NT2/D1 (cell line): ENCODE measurements around the gene ZNF280A.
"Not testable (repeated sequence)": the region's sequence is repeated elsewhere in the genome, so short reads cannot be mapped to it uniquely, and the experiment has no call there.

ENCODE experiments used
- DNase-seq: peaks from one replicate; pipeline ENCODE4 v3.0.0-alpha.2; 2011; ENCODE audit warnings: low read depth, low spot score
- H3K27me3 ChIP-seq: 2 replicates; pipeline ENCODE4 v1.6.0; 2011; ENCODE audit warnings: mild to moderate bottlenecking; ENCODE audit not compliant: insufficient read length, insufficient read depth
- H3K36me3 ChIP-seq: 2 replicates; pipeline ENCODE4 v1.6.1; 2011; ENCODE audit warnings: mild to moderate bottlenecking, low read length, mixed read lengths; ENCODE audit not compliant: insufficient read depth, insufficient read length
- H3K4me1 ChIP-seq: 2 replicates; pipeline ENCODE4 v1.5.1; 2011; ENCODE audit not compliant: insufficient read depth, insufficient read length
- H3K4me3 ChIP-seq: 2 replicates; pipeline ENCODE4 v1.5.1; 2011; ENCODE audit warnings: low read depth; ENCODE audit not compliant: insufficient read length
- H3K9ac ChIP-seq: 2 replicates; pipeline ENCODE4 v1.6.0; 2011; ENCODE audit warnings: low read depth; ENCODE audit not compliant: insufficient read length
- H3K9me3 ChIP-seq: 2 replicates; pipeline ENCODE4 v1.5.1; 2011; ENCODE audit warnings: mild to moderate bottlenecking, low read length; ENCODE audit not compliant: insufficient read depth
- SUZ12 ChIP-seq: IDR thresholded peaks from 2 replicates; pipeline ENCODE4 v1.6.1; 2011; ENCODE audit not compliant: insufficient read length, insufficient read depth; ENCODE audit errors: extremely low read depth
- YY1 ChIP-seq: IDR thresholded peaks from 2 replicates; pipeline ENCODE4 v1.6.1; 2011; ENCODE audit not compliant: insufficient read length, insufficient read depth
- ZNF274 ChIP-seq: IDR thresholded peaks from 2 replicates; pipeline ENCODE4 v1.6.1; 2011; ENCODE audit warnings: mild to moderate bottlenecking, low read depth, low read length

ZNF280A gene

GRCh38 chr22:22474733-22475132 is 45.3 kb downstream of the ZNF280A start:
- H3K4me1 ChIP-seq: no peaks in the 10 kb centered on the region
- no peak overlapping the region for H3K9ac ChIP-seq
- no peak for TF ChIP-seq SUZ12
- TF ChIP-seq YY1: no peak
- no peak for TF ChIP-seq ZNF274
- no peak overlapping the region for H3K4me3 ChIP-seq
- no peaks in the 10 kb centered on the region for H3K36me3 ChIP-seq
- peaks cover 79% of the 10 kb centered on the region for H3K27me3 ChIP-seq
- DNase-seq: no peak
- peaks cover 5% of the 10 kb centered on the region; the same call in 1 of the 2 replicates for H3K9me3 ChIP-seq

- H3K9me3 ChIP-seq: peaks cover 22% of the 10 kb centered on the region; the same call in 1 of the 2 replicates
- H3K9ac ChIP-seq, H3K4me1 ChIP-seq, H3K36me3 ChIP-seq, DNase-seq, H3K4me3 ChIP-seq: not testable (repeated sequence)
- H3K27me3 ChIP-seq: peaks cover 91% of the 10 kb centered on the region
Measured at GRCh38 chr22:22471104-22471503, 49.0 kb downstream of the ZNF280A start.

GRCh38 chr22:22469527-22469926 is 50.5 kb downstream of the ZNF280A start:
- H3K4me3 ChIP-seq: no peak overlapping the region
- no peak for DNase-seq
- peaks cover 22% of the 10 kb centered on the region; the same call in 1 of the 2 replicates for H3K9me3 ChIP-seq
- no peaks in the 10 kb centered on the region for H3K4me1 ChIP-seq
- H3K27me3 ChIP-seq: peaks cover 96% of the 10 kb centered on the region
- TF ChIP-seq SUZ12: no peak
- no peak for TF ChIP-seq YY1
- TF ChIP-seq ZNF274: no peak
- H3K36me3 ChIP-seq: no peaks in the 10 kb centered on the region
- H3K9ac ChIP-seq: no peak overlapping the region

- not testable (repeated sequence) for H3K4me3 ChIP-seq, H3K4me1 ChIP-seq, H3K9ac ChIP-seq, DNase-seq, H3K36me3 ChIP-seq
- H3K27me3 ChIP-seq: peaks cover 97% of the 10 kb centered on the region
- H3K9me3 ChIP-seq: peaks cover 22% of the 10 kb centered on the region; the same call in 1 of the 2 replicates
Measured at GRCh38 chr22:22468794-22469469, 51.1 kb downstream of the ZNF280A start.

GRCh38 chr22:22467112-22467511 is 53.0 kb downstream of the ZNF280A start:
- no peak for TF ChIP-seq ZNF274
- no peak for TF ChIP-seq SUZ12
- no peak for TF ChIP-seq YY1
- H3K4me1 ChIP-seq: no peaks in the 10 kb centered on the region
- no peaks in the 10 kb centered on the region for H3K36me3 ChIP-seq
- H3K4me3 ChIP-seq: no peak overlapping the region
- H3K9ac ChIP-seq: no peak overlapping the region
- no peak for DNase-seq
- peaks cover 98% of the 10 kb centered on the region for H3K27me3 ChIP-seq
- peaks cover 22% of the 10 kb centered on the region; the same call in 1 of the 2 replicates for H3K9me3 ChIP-seq

- H3K27me3 ChIP-seq: peaks cover 99% of the 10 kb centered on the region
- H3K4me3 ChIP-seq: no peak overlapping the region
- DNase-seq: no peak
- TF ChIP-seq SUZ12 (no peak), ZNF274 (no peak), YY1 (no peak)
- peaks cover 22% of the 10 kb centered on the region; the same call in 1 of the 2 replicates for H3K9me3 ChIP-seq
- H3K9ac ChIP-seq: no peak overlapping the region
- no peaks in the 10 kb centered on the region for H3K36me3 ChIP-seq
- no peaks in the 10 kb centered on the region for H3K4me1 ChIP-seq
Measured at GRCh38 chr22:22465782-22466181, 54.3 kb downstream of the ZNF280A start.

- Histone ChIP-seq H3K4me3 (no peak overlapping the region), H3K9ac (no peak overlapping the region), H3K9me3 (peaks cover 27% of the 10 kb centered on the region; the same call in 1 of the 2 replicates), H3K27me3 (peaks cover 99% of the 10 kb centered on the region), H3K36me3 (no peaks in the 10 kb centered on the region), H3K4me1 (no peaks in the 10 kb centered on the region)
- no peak for DNase-seq
- TF ChIP-seq SUZ12 (no peak), ZNF274 (no peak), YY1 (no peak)
Measured at GRCh38 chr22:22465094-22465602, 54.9 kb downstream of the ZNF280A start.

- no peak for DNase-seq
- no peaks in the 10 kb centered on the region for H3K4me1 ChIP-seq
- H3K9me3 ChIP-seq: peaks cover 27% of the 10 kb centered on the region
- peaks cover 99% of the 10 kb centered on the region for H3K27me3 ChIP-seq
- no peaks in the 10 kb centered on the region for H3K36me3 ChIP-seq
- H3K9ac ChIP-seq: no peak overlapping the region
- TF ChIP-seq YY1 (no peak), ZNF274 (no peak), SUZ12 (no peak)
- H3K4me3 ChIP-seq: no peak overlapping the region
Measured at GRCh38 chr22:22464541-22465054, 55.5 kb downstream of the ZNF280A start.
